ENCODE data around the gene ARHGAP15. TPM values are rescaled to one million over a fixed set of nuclear protein-coding genes. Genes with fewer than 3 reads are reported as not detected.

Gene ARHGAP15
- total RNA-seq, 1 donor from 2014 or later, result not detected

DNA sequence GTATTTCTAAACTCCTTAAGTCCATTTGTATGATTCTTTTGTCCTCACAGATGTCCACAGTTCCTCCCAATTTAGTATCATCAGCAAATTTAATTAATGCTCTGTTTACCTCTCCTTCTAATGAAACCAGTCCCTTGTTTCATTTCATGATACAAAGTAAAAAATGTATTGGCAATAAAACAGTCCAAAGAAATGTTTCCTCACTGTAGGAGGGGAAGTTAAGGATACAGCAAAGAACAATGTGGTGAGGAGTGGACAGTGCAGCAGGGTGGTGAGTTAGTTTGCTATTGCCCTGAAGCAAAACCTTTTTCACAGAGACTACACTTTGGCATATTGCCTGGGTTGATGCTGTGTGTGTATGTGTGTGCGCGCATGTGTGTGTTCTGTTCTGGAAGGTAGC is 401.5 kb downstream of the ARHGAP15 start:
- H3K36me3 Mint-ChIP-seq (ENCODE audit: low read depth, unreplicated experiment), result no peaks in the 10 kb centered on the region
- no peaks in the 10 kb centered on the region for H4K20me1 ChIP-seq (ENCODE audit: insufficient read depth, low read length)
- DNase-seq (ENCODE audit: low read depth), result no peak
- H3K9me3 Mint-ChIP-seq (ENCODE audit: unreplicated experiment), result no peaks in the 10 kb centered on the region
- no peak overlapping the region for H3K27ac Mint-ChIP-seq (ENCODE audit: unreplicated experiment)
- no peak overlapping the region for H3K9ac ChIP-seq (ENCODE audit: low read length)
- H2AFZ ChIP-seq (ENCODE audit: low read depth, low read length), result no peak overlapping the region
- no peaks in the 10 kb centered on the region for H3K9me3 ChIP-seq (ENCODE audit: insufficient read depth, low read depth, low read length)
- H3K36me3 ChIP-seq (ENCODE audit: insufficient read depth, low read length), result no peaks in the 10 kb centered on the region
- no peak overlapping the region for H3K4me3 Mint-ChIP-seq (ENCODE audit: unreplicated experiment)
- H3K27ac ChIP-seq (ENCODE audit: low read depth, low read length), result no peak overlapping the region
- no peak overlapping the region for H3K4me3 ChIP-seq (ENCODE audit: insufficient read depth, low read depth, low read length)
- peaks cover under 1% of the 10 kb centered on the region for H3K4me1 Mint-ChIP-seq (ENCODE audit: low read depth, unreplicated experiment)
- no peak for FAIRE-seq
- H3K4me2 ChIP-seq (ENCODE audit: low read length), result no peak overlapping the region
- no peaks in the 10 kb centered on the region for H3K27me3 ChIP-seq (ENCODE audit: insufficient read depth, low read length)
- H3K4me1 ChIP-seq (ENCODE audit: insufficient read depth, low read length), result peaks cover under 1% of the 10 kb centered on the region
- H3K79me2 ChIP-seq (ENCODE audit: insufficient read depth, low read length), result no peaks in the 10 kb centered on the region
- no peaks in the 10 kb centered on the region for H3K27me3 Mint-ChIP-seq (ENCODE audit: low read depth, unreplicated experiment)
- TF ChIP-seq, protein P1, sequence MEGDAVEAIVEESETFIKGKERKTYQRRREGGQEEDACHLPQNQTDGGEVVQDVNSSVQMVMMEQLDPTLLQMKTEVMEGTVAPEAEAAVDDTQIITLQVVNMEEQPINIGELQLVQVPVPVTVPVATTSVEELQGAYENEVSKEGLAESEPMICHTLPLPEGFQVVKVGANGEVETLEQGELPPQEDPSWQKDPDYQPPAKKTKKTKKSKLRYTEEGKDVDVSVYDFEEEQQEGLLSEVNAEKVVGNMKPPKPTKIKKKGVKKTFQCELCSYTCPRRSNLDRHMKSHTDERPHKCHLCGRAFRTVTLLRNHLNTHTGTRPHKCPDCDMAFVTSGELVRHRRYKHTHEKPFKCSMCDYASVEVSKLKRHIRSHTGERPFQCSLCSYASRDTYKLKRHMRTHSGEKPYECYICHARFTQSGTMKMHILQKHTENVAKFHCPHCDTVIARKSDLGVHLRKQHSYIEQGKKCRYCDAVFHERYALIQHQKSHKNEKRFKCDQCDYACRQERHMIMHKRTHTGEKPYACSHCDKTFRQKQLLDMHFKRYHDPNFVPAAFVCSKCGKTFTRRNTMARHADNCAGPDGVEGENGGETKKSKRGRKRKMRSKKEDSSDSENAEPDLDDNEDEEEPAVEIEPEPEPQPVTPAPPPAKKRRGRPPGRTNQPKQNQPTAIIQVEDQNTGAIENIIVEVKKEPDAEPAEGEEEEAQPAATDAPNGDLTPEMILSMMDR (IDR thresholded peaks at IDR 0.05; ENCODE audit: insufficient read depth, low read depth, low read length), result no peak
- no peak for TF ChIP-seq EZH2 (IDR thresholded peaks at IDR 0.05; ENCODE audit: insufficient read depth, low read length)

DNA sequence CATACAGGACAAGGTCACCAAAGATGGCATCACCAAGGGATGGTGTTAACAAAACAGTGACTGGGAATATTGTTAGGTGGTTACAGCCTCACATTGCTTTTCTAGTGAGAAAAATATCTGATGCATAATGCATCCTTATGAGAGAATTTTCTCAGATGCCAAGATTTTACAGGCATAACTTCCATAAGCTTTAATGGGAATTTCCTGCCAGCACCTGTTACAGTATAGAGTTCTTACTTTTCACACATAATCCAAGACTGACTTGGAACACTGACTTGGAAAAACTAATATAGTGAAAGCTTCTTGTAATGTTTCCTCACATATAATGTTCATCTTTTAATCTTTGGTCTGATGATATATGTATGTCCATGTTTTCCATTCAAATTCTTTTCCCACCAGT is 402.8 kb downstream of the ARHGAP15 start:
- Mint-ChIP-seq H3K27me3 (ENCODE audit: low read depth, unreplicated experiment) (no peaks in the 10 kb centered on the region), H3K9me3 (ENCODE audit: unreplicated experiment) (no peaks in the 10 kb centered on the region), H3K36me3 (ENCODE audit: low read depth, unreplicated experiment) (no peaks in the 10 kb centered on the region), H3K27ac (ENCODE audit: unreplicated experiment) (no peak overlapping the region), H3K4me1 (ENCODE audit: low read depth, unreplicated experiment) (no peaks in the 10 kb centered on the region), H3K4me3 (ENCODE audit: unreplicated experiment) (no peak overlapping the region)
- Histone ChIP-seq H3K9ac (ENCODE audit: low read length) (no peak overlapping the region), H3K4me3 (ENCODE audit: insufficient read depth, low read depth, low read length) (no peak overlapping the region), H3K36me3 (ENCODE audit: insufficient read depth, low read length) (no peaks in the 10 kb centered on the region), H3K79me2 (ENCODE audit: insufficient read depth, low read length) (no peaks in the 10 kb centered on the region), H4K20me1 (ENCODE audit: insufficient read depth, low read length) (no peaks in the 10 kb centered on the region), H3K9me3 (ENCODE audit: insufficient read depth, low read depth, low read length) (no peaks in the 10 kb centered on the region), H3K4me2 (ENCODE audit: low read length) (no peak overlapping the region), H3K27me3 (ENCODE audit: insufficient read depth, low read length) (no peaks in the 10 kb centered on the region), H3K4me1 (ENCODE audit: insufficient read depth, low read length) (no peaks in the 10 kb centered on the region), H3K27ac (ENCODE audit: low read depth, low read length) (no peak overlapping the region), H2AFZ (ENCODE audit: low read depth, low read length) (no peak overlapping the region)
- TF ChIP-seq EZH2 (IDR thresholded peaks at IDR 0.05; ENCODE audit: insufficient read depth, low read length), result no peak
- TF ChIP-seq, protein P1 (IDR thresholded peaks at IDR 0.05; ENCODE audit: insufficient read depth, low read depth, low read length), result no peak
- FAIRE-seq (peak; percentile 39), DNase-seq (ENCODE audit: low read depth) (no peak)

DNA sequence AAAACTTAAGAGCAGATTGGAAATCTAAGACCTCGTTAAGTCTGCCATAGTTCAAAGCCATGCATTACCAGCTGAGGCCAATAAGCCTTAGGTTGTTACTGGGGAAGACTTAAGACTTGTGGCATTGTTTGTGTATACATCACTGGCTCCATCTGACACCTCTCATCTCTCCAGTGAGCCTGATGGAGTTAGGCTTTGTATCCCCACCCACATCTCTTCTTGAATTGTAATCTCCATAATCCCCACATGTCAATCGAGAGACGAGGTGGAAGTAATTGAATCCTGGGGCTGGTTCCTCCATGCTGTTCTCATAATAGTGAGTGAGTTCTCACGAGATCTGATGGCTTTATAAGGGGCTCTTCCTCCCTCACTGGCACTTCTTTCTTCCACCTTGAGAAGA is 404.6 kb downstream of the ARHGAP15 start:
- no peaks in the 10 kb centered on the region for H3K4me1 ChIP-seq (ENCODE audit: insufficient read depth, low read length)
- no peaks in the 10 kb centered on the region for H3K79me2 ChIP-seq (ENCODE audit: insufficient read depth, low read length)
- H3K36me3 ChIP-seq (ENCODE audit: insufficient read depth, low read length), result no peaks in the 10 kb centered on the region
- Mint-ChIP-seq H3K9me3 (ENCODE audit: unreplicated experiment) (no peaks in the 10 kb centered on the region), H3K36me3 (ENCODE audit: low read depth, unreplicated experiment) (no peaks in the 10 kb centered on the region), H3K27ac (ENCODE audit: unreplicated experiment) (no peak overlapping the region), H3K4me3 (ENCODE audit: unreplicated experiment) (no peak overlapping the region), H3K4me1 (ENCODE audit: low read depth, unreplicated experiment) (no peaks in the 10 kb centered on the region), H3K27me3 (ENCODE audit: low read depth, unreplicated experiment) (no peaks in the 10 kb centered on the region)
- H3K9ac ChIP-seq (ENCODE audit: low read length), result no peak overlapping the region
- no peaks in the 10 kb centered on the region for H4K20me1 ChIP-seq (ENCODE audit: insufficient read depth, low read length)
- no peak overlapping the region for H2AFZ ChIP-seq (ENCODE audit: low read depth, low read length)
- TF ChIP-seq, protein P1 (IDR thresholded peaks at IDR 0.05; ENCODE audit: insufficient read depth, low read depth, low read length), result no peak
- TF ChIP-seq EZH2 (IDR thresholded peaks at IDR 0.05; ENCODE audit: insufficient read depth, low read length), result no peak
- H3K9me3 ChIP-seq (ENCODE audit: insufficient read depth, low read depth, low read length), result no peaks in the 10 kb centered on the region
- no peak for FAIRE-seq
- no peak overlapping the region for H3K27ac ChIP-seq (ENCODE audit: low read depth, low read length)
- no peak for DNase-seq (ENCODE audit: low read depth)
- H3K4me2 ChIP-seq (ENCODE audit: low read length), result no peak overlapping the region
- H3K27me3 ChIP-seq (ENCODE audit: insufficient read depth, low read length), result no peaks in the 10 kb centered on the region
- no peak overlapping the region for H3K4me3 ChIP-seq (ENCODE audit: insufficient read depth, low read depth, low read length)
